H1 (cell line): ENCODE results near the gene IFT43. TPM values are rescaled to one million over a fixed set of nuclear protein-coding genes. Genes with fewer than 3 reads are reported as not detected.

Experiments used
- CTCF ChIA-PET: fragments of 300-600 bp; sonication (Branson Sonifier 250); formaldehyde crosslinking; loops from one replicate; lab custom pipeline; 2021; ENCODE audit not compliant: partially characterized antibody; lab: Charles Lee
- POLR2A ChIA-PET: fragments of 300-600 bp; sonication (Branson Sonifier 250); formaldehyde crosslinking; loops from one replicate; lab custom pipeline; 2021; ENCODE audit warnings: inconsistent platforms; ENCODE audit not compliant: partially characterized antibody; lab: Charles Lee
- DNase-seq, 2 experiments: peaks; one replicate each; pipeline versions ENCODE4 v3.0.0 to v3.0.0-alpha.2; 2010 to 2022; ENCODE audit warnings: low spot score in 2 of 2, low read depth in 1 of 2, mixed read lengths in 1 of 2
- FAIRE-seq: peaks from 2 replicates; lab custom pipeline; 2011; peaks lifted over from hg19 to GRCh38; lab: Jason Lieb, UNC
- H2AFZ ChIP-seq: 2 replicates; pipeline ENCODE4 v1.8.1; 2012; ENCODE audit warnings: low read length, inconsistent platforms
- H2AK5ac ChIP-seq: 2 replicates; pipeline ENCODE4 v1.6.1; 2013; ENCODE audit warnings: low read depth, low read length
- H2BK120ac ChIP-seq: replicated peaks from 2 replicates; pipeline ENCODE3; 2013; ENCODE audit warnings: low read depth, low read length, inconsistent platforms
- H2BK12ac ChIP-seq: 2 replicates; pipeline ENCODE4 v1.6.1; 2013; ENCODE audit warnings: low read depth, low read length
- H2BK15ac ChIP-seq: 2 replicates; pipeline ENCODE4 v1.6.1; 2013; ENCODE audit warnings: low read length
- H2BK20ac ChIP-seq: 2 replicates; pipeline ENCODE4 v1.6.1; 2013; ENCODE audit warnings: low read length
- H2BK5ac ChIP-seq: 2 replicates; pipeline ENCODE4 v1.6.1; 2013; ENCODE audit warnings: low read depth, low read length
- H3K14ac ChIP-seq: 2 replicates; pipeline ENCODE4 v1.6.1; 2013; ENCODE audit warnings: inconsistent platforms; ENCODE audit not compliant: insufficient read length
- H3K18ac ChIP-seq: 2 replicates; pipeline ENCODE4 v1.6.1; 2013; ENCODE audit warnings: low read length; ENCODE audit errors: extremely low read depth
- H3K23ac ChIP-seq: 2 replicates; pipeline ENCODE4 v1.6.1; 2013; ENCODE audit warnings: inconsistent platforms; ENCODE audit not compliant: insufficient read length
- H3K23me2 ChIP-seq: 2 replicates; pipeline ENCODE4 v1.6.1; 2013; ENCODE audit warnings: low read depth, low read length
- H3K27ac ChIP-seq: 2 replicates; pipeline ENCODE4 v1.6.1; 2011; ENCODE audit warnings: low read depth, low read length, inconsistent platforms
- H3K27me3 ChIP-seq, 4 experiments: replicated peaks in 1 of 4; 1 replicate in 1 of 4; 2 replicates in 3 of 4; pipeline versions ENCODE4 v1.6.1 to v1.8.1; 2011 to 2013; ENCODE audit warnings: low read length in 3 of 4, mild to moderate bottlenecking in 3 of 4, inconsistent platforms in 2 of 4, mixed read lengths in 2 of 4, moderate library complexity in 1 of 4; ENCODE audit not compliant: control insufficient read depth in 3 of 4, insufficient read depth in 3 of 4; ENCODE audit errors: extremely low read depth in 1 of 4
- H3K36me3 ChIP-seq, 4 experiments: 2 replicates each; pipeline versions ENCODE4 v1.6.1 to v1.8.1; 2011 to 2013; ENCODE audit warnings: mild to moderate bottlenecking in 4 of 4, low read length in 3 of 4, moderate library complexity in 2 of 4, control low read depth in 1 of 4, inconsistent platforms in 1 of 4; ENCODE audit not compliant: insufficient read depth in 4 of 4, control insufficient read depth in 2 of 4
- H3K4ac ChIP-seq: replicated peaks from 2 replicates; pipeline ENCODE3; 2013; ENCODE audit warnings: low read length, low read depth, mixed read lengths, inconsistent platforms; ENCODE audit not compliant: insufficient read length
- H3K4me1 ChIP-seq, 4 experiments: replicated peaks in 1 of 4; 1 replicate in 1 of 4; 2 replicates in 3 of 4; pipeline versions ENCODE4 v1.6.1 to v1.8.1; 2011 to 2013; ENCODE audit warnings: low read length in 3 of 4, inconsistent platforms in 2 of 4, mixed read lengths in 1 of 4; ENCODE audit not compliant: insufficient read depth in 4 of 4, control insufficient read depth in 3 of 4
- H3K4me2 ChIP-seq, 2 experiments: 2 replicates each; pipeline versions ENCODE4 v1.6.1 to v1.8.1; 2011 to 2013; ENCODE audit warnings: low read depth in 2 of 2, low read length in 2 of 2, control low read depth in 1 of 2, inconsistent platforms in 1 of 2, mild to moderate bottlenecking in 1 of 2; ENCODE audit not compliant: insufficient read depth in 1 of 2
- H3K4me3 ChIP-seq, 4 experiments: fragments of 200-600, 300-600 bp in 1 of 4; sonication (generic), shearing (Covaris generic), sonication (Bioruptor Twin) in 1 of 4; 2 replicates each; pipeline versions ENCODE4 v1.5.1 to v1.8.1; 2011 to 2016; ENCODE audit warnings: low read length in 4 of 4, low read depth in 3 of 4, control low read depth in 2 of 4, inconsistent platforms in 2 of 4, mild to moderate bottlenecking in 2 of 4, mixed read lengths in 1 of 4, moderate library complexity in 1 of 4; ENCODE audit not compliant: insufficient read depth in 2 of 4; ENCODE audit errors: extremely low read depth in 1 of 4
- H3K56ac ChIP-seq: replicated peaks from 2 replicates; pipeline ENCODE3; 2013; ENCODE audit warnings: low read depth, mild to moderate bottlenecking, mixed read lengths, low read length, inconsistent platforms; ENCODE audit not compliant: insufficient read length
- H3K79me1 ChIP-seq: 2 replicates; pipeline ENCODE4 v1.6.1; 2013; ENCODE audit warnings: low read depth, low read length, control low read depth
- H3K79me2 ChIP-seq, 2 experiments: 2 replicates each; pipeline versions ENCODE4 v1.6.1 to v1.8.1; 2012 to 2013; ENCODE audit warnings: low read length in 2 of 2, mild to moderate bottlenecking in 2 of 2, inconsistent platforms in 1 of 2; ENCODE audit not compliant: insufficient read depth in 2 of 2, control insufficient read depth in 1 of 2
- H3K9ac ChIP-seq, 4 experiments: replicated peaks in 1 of 4; 1 replicate in 1 of 4; 2 replicates in 3 of 4; pipeline versions ENCODE4 v1.6.1 to v1.8.1; 2011 to 2013; ENCODE audit warnings: low read depth in 3 of 4, low read length in 3 of 4, control low read depth in 2 of 4, mild to moderate bottlenecking in 2 of 4, moderate library complexity in 2 of 4, inconsistent platforms in 1 of 4; ENCODE audit errors: extremely low read depth in 1 of 4
- H3K9me3 ChIP-seq, 2 experiments: 2 replicates each; pipeline versions ENCODE4 v1.6.1 to v1.8.1; 2012 to 2013; ENCODE audit warnings: mild to moderate bottlenecking in 2 of 2, moderate library complexity in 2 of 2, control low read depth in 1 of 2, inconsistent platforms in 1 of 2, low read depth in 1 of 2, low read length in 1 of 2, mixed read lengths in 1 of 2; ENCODE audit not compliant: insufficient read depth in 2 of 2
- H4K20me1 ChIP-seq, 2 experiments: replicated peaks in 1 of 2; 2 replicates each; pipeline versions ENCODE3 to v1.8.1; 2011 to 2013; ENCODE audit warnings: inconsistent platforms in 2 of 2, low read length in 2 of 2, mild to moderate bottlenecking in 1 of 2; ENCODE audit not compliant: insufficient read depth in 2 of 2, control insufficient read depth in 1 of 2
- H4K5ac ChIP-seq: 2 replicates; pipeline ENCODE4 v1.6.1; 2013; ENCODE audit warnings: low read length, low read depth, mixed read lengths, inconsistent platforms; ENCODE audit not compliant: insufficient read length
- H4K8ac ChIP-seq: 2 replicates; pipeline ENCODE4 v1.8.0; 2013; ENCODE audit warnings: mild to moderate bottlenecking, moderate library complexity, low read length, inconsistent platforms; ENCODE audit not compliant: insufficient read depth; ENCODE audit errors: extremely low read depth
- H4K91ac ChIP-seq: replicated peaks from 2 replicates; pipeline ENCODE3; 2013; ENCODE audit warnings: low read length, mixed read lengths, inconsistent platforms; ENCODE audit not compliant: insufficient read length
- ASH2L ChIP-seq: fragments of 200-600, 300-600 bp; sonication (generic); IDR thresholded peaks from one replicate; pipeline ENCODE4 v1.7.1; 2017; ENCODE audit warnings: low read length
- BACH1 ChIP-seq: IDR thresholded peaks from 2 replicates; pipeline ENCODE4 v1.6.1; 2012; ENCODE audit warnings: low read length, improper control_type of control experiment
- BCL11A ChIP-seq, 2 experiments: IDR thresholded peaks; one replicate each; pipeline ENCODE4 v1.6.1; 2011; ENCODE audit warnings: low read depth in 2 of 2, low read length in 2 of 2, mild to moderate bottlenecking in 2 of 2
- GABPA ChIP-seq: IDR thresholded peaks from 2 replicates; pipeline ENCODE4 v1.6.1; 2011; ENCODE audit warnings: mild to moderate bottlenecking, low read length, moderate library complexity, borderline replicate concordance; ENCODE audit not compliant: insufficient read depth
- GTF2F1 ChIP-seq: IDR thresholded peaks from 2 replicates; pipeline ENCODE4 v1.6.1; 2012; ENCODE audit warnings: low read depth, low read length, improper control_type of control experiment, borderline replicate concordance
- HDAC6 ChIP-seq: IDR thresholded peaks from one replicate; pipeline ENCODE4 v1.7.1; 2012; ENCODE audit warnings: low read depth, mild to moderate bottlenecking, inconsistent platforms, low read length, moderate library complexity
- RXRA ChIP-seq: IDR thresholded peaks from 2 replicates; pipeline ENCODE4 v1.6.1; 2011; ENCODE audit warnings: low read depth, mild to moderate bottlenecking, low read length, moderate library complexity; ENCODE audit not compliant: insufficient read depth
- TAF7 ChIP-seq: optimal IDR thresholded peaks from 2 replicates; pipeline ENCODE3; 2011; ENCODE audit warnings: low read depth, mild to moderate bottlenecking, inconsistent platforms, low read length, moderate library complexity, borderline replicate concordance
- WGBS, 2 experiments: shearing (Covaris generic) in 1 of 2; methylation state at CpG; one replicate each; pipeline versions ENCODE4 v1.1.6 to v1.1.7; 2013 to 2015; ENCODE audit warnings: low lambda C conversion rate in 2 of 2, mixed read lengths in 2 of 2, inconsistent platforms in 1 of 2, low coverage in 1 of 2, missing lambda C conversion rate in 1 of 2; ENCODE audit not compliant: insufficient replicate concordance in 2 of 2, insufficient coverage in 1 of 2, insufficient read length in 1 of 2; ENCODE audit errors: extremely low coverage in 1 of 2, missing lambda C conversion rate in 1 of 2; 5-methylcytosine and 5-hydroxymethylcytosine counted together
- polyA plus RNA-seq, 7 experiments: library from polyadenylated mRNA; depleted of rRNA in 3 of 7; stranded (reverse) in 5 of 7; unstranded in 2 of 7; fragments of >200 nt in 5 of 7; fragments of 200-250 nt in 2 of 7; gene quantifications; 1 replicate in 5 of 7; 2 replicates in 1 of 7; 4 replicates in 1 of 7; pipeline versions ENCODE4 v1.2.1 to v1.2.3, GENCODE V29; 2011 to 2013; ENCODE audit warnings: missing spikeins in 2 of 7, mixed read lengths in 2 of 7
- total RNA-seq: library from RNA; stranded (reverse); fragmentation: NEBNext Ultra II Directional; extraction: Animal tissue kit (Norgen Biotek cat#: 25700); gene quantifications from 2 replicates; pipeline ENCODE4 v1.2.1, GENCODE V29; 2021

IFT43 gene
- total and polyA plus RNA-seq, 2 of the 8 experiments (the other 6 are each of a cell fraction or from before 2014, with no cell fraction given), result 17.0 to 20.8 TPM

DNA sequence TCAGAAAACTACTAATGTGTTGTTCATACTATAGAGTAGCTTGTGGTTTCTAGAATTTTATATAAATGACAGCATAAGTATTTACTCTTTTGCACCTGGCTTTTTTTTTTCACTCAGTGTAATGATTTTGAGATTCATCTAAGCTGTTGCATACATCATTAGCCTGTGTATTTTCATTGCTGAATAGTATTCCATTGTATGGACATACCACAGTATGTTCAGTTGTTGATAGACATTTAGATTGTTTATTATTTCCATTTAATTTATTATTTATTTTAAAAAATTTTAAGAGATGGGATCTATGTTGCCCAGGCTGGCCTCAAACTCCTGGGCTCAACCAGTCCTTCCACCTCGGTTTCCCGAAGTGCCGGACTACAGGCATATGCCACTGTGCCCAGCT is 80.0 kb downstream of the IFT43 start:
- Histone ChIP-seq H3K36me3 (peaks cover 0 to 4% (median 2%) of the 10 kb centered on the region in 4 experiments; a peak in 3 of 8 replicates), H3K23me2 (no peaks in the 10 kb centered on the region), H3K4me1 (no peaks in the 10 kb centered on the region), H4K91ac (no peak overlapping the region), H3K79me2 (no peaks in the 10 kb centered on the region), H3K27ac (no peak overlapping the region), H2BK12ac (no peak overlapping the region), H3K79me1 (no peaks in the 10 kb centered on the region), H3K27me3 (no peaks in the 10 kb centered on the region), H3K4me3 (no peak overlapping the region), H2BK5ac (no peak overlapping the region), H3K14ac (no peak overlapping the region), H2BK15ac (no peak overlapping the region), H3K56ac (no peak overlapping the region), H3K23ac (no peak overlapping the region), H4K20me1 (no peaks in the 10 kb centered on the region), H4K8ac (no peak overlapping the region), H3K18ac (no peak overlapping the region), H3K9ac (no peak overlapping the region), H2AK5ac (no peak overlapping the region), H3K4ac (no peak overlapping the region), H2BK20ac (no peak overlapping the region), H2AFZ (no peak overlapping the region), H4K5ac (no peak overlapping the region), H3K4me2 (no peak overlapping the region), H3K9me3 (peaks cover 6 to 11% of the 10 kb centered on the region in 2 experiments; a peak in 3 of 4 replicates), H2BK120ac (no peak overlapping the region)
- WGBS, 2 experiments, result 100% methylated on average over 3 of the region's 3 CpGs; no CpG with 5 or more reads in 1 of the 2 experiments
- FAIRE-seq (no peak), DNase-seq (no peak)
- TF ChIP-seq BCL11A (IDR thresholded peaks at IDR 0.05; ENCODE audit: low read depth in 2 of 2, low read length in 2 of 2), result no peak
- no peak for TF ChIP-seq GTF2F1
- TF ChIP-seq BACH1, result no peak
- no peak for TF ChIP-seq HDAC6
- no peak for TF ChIP-seq TAF7
- TF ChIP-seq GABPA, result no peak
- TF ChIP-seq RXRA, result no peak
- TF ChIP-seq ASH2L, result no peak
- POLR2A ChIA-PET, result no interaction called here
- CTCF ChIA-PET, result interaction anchor here (0.6 to 1.2 kb wide), 3 partner anchors 10 to 16 kb away, joined by 3 to 5 read pairs (median 4); no protein-coding TSS in a partner anchor
